Measurements from ENCODE around the gene KDM6B.

DNA sequence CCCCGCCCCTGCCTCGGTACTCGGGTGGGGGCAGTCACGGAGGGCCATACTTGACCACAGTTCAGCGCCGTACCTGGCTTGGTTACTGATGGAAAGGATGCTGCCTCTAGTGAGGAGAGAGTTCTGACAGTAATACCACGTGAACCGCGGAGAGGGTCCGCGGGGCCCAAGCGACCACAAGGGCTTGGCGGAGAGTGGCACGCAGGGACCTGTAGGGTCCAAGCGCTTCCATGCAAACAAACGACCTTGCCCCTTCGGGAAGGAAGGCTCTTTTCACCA is 9.2 kb downstream of the KDM6B start:
- TF ChIP-seq, protein P1, sequence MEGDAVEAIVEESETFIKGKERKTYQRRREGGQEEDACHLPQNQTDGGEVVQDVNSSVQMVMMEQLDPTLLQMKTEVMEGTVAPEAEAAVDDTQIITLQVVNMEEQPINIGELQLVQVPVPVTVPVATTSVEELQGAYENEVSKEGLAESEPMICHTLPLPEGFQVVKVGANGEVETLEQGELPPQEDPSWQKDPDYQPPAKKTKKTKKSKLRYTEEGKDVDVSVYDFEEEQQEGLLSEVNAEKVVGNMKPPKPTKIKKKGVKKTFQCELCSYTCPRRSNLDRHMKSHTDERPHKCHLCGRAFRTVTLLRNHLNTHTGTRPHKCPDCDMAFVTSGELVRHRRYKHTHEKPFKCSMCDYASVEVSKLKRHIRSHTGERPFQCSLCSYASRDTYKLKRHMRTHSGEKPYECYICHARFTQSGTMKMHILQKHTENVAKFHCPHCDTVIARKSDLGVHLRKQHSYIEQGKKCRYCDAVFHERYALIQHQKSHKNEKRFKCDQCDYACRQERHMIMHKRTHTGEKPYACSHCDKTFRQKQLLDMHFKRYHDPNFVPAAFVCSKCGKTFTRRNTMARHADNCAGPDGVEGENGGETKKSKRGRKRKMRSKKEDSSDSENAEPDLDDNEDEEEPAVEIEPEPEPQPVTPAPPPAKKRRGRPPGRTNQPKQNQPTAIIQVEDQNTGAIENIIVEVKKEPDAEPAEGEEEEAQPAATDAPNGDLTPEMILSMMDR (IDR thresholded peaks at IDR 0.05), result no peak
- no peak for TF ChIP-seq POLR2A (IDR thresholded peaks at IDR 0.05)
